Esophagus squamous epithelium (tissue), 5 donors: Measurements from ENCODE around the gene PMM1. TPM values are rescaled to one million over a fixed set of nuclear protein-coding genes. Genes with fewer than 3 reads are reported as not detected.
"Not testable (repeated sequence)": the region's sequence is repeated elsewhere in the genome, so short reads cannot be mapped to it uniquely, and the experiment has no call there.

Source experiments
- DNase-seq: peaks from one replicate; lab custom pipeline; 2025; lab: John Stamatoyannopoulos, UW
- H3K27ac ChIP-seq, 4 donors: fragments of 200-600 bp; sonication (generic); one replicate each; pipeline ENCODE4 v1.5.1; 2016 to 2019; ENCODE audit warnings: mild to moderate bottlenecking in 1 of 4
- H3K27me3 ChIP-seq, 4 donors: fragments of 200-600 bp; sonication (generic); 1 replicate in 3 of 4; 2 replicates in 1 of 4; pipeline versions ENCODE4 v1.5.1 to v1.6.0; 2017 to 2021; ENCODE audit warnings: antibody characterized with exemption in 1 of 4
- H3K36me3 ChIP-seq, 3 donors: fragments of 200-600 bp; sonication (generic); one replicate each; pipeline ENCODE4 v1.5.1; 2016 to 2019
- H3K4me1 ChIP-seq, 3 donors: fragments of 200-600 bp; sonication (generic); one replicate each; pipeline ENCODE4 v1.5.1; 2017 to 2019
- H3K4me3 ChIP-seq, 4 donors: fragments of 200-600 bp; sonication (generic); 1 replicate in 3 of 4; 2 replicates in 1 of 4; pipeline ENCODE4 v1.5.1; 2016 to 2019; ENCODE audit warnings: mild to moderate bottlenecking in 2 of 4, moderate library complexity in 1 of 4
- H3K9me3 ChIP-seq, 3 donors: fragments of 200-600 bp; sonication (generic); one replicate each; pipeline ENCODE4 v1.5.1; 2016 to 2019
- POLR2A ChIP-seq, 4 donors: fragments of 450-650 bp; IDR thresholded peaks; one replicate each; pipeline ENCODE4 v1.6.1; 2017; ENCODE audit warnings: antibody characterized with exemption in 4 of 4, mild to moderate bottlenecking in 4 of 4, moderate library complexity in 3 of 4
- WGBS, 2 donors: methylation state at CpG; one replicate each; pipeline ENCODE4 v1.1.5; 2018; 5-methylcytosine and 5-hydroxymethylcytosine counted together
- intact Hi-C: fragments of 100-400 bp; cut with DNase I; formaldehyde crosslinking; loops from one replicate; pipeline ENCODE4 v1.15.0; 2022
- total RNA-seq, 4 donors: library from RNA; depleted of rRNA; stranded (reverse); fragments of >200 nt; gene quantifications; one replicate each; pipeline ENCODE4 v1.1.0, GENCODE V29; 2016
- TF ChIP-seq, protein P1 (sequence below), 6 experiments: fragments of 450-650 bp in 4 of 6; fragments of 200-600 bp in 2 of 6; sonication (generic) in 2 of 6; IDR thresholded peaks; one replicate each; pipeline ENCODE4 v1.5.1; 2016 to 2019; ENCODE audit warnings: antibody characterized with exemption in 6 of 6, mild to moderate bottlenecking in 4 of 6, moderate library complexity in 4 of 6
- donor health status: DM: yes; HTN: yes; CAD: no.

The PMM1 gene
- total RNA-seq, 4 donors from 2014 or later: 17.9 to 65.2 (median 49.5) TPM

DNA sequence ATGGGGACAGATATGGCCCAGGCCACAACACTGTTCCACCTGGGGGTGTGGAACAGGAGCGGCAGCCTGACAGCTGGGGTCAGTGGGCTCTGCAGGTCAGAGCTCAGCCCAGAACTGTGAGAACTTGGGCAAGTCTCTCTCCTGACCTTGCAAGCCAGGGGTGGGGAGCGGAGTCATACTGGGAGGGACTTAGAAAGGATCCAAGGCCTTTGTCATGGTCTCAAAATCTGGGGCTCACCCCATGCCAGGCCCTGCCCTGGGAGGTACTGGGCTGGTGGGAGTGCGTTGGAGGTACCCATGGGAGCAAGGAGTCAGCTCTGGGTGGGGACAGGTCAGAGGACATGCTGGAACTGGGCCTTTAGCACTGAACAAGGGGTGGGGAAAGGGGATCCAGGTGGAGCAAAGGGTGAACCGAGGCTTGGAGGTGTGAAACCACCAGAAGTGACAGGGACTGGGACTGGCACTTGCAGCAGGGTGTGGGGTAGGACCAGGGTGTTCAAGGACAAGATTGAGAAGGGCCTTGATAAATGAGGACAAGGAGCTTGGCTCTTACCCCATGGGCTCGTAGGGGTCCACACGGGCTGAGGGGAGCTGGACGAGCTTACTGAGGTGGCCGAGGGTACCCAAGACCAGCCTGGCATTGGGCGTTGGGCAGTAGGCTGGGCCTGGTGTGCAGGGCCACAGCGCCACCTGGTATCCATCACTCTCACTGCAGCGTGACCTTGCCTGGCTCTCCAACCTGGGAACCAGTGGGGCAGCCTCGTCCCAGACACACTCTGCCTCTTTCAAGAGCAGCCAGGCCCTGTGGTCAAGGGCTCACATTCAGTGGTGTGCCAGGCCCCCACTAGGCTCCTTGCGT lies 7.4 kb upstream of the PMM1 start:
- Histone ChIP-seq H3K36me3 (peaks cover 4 to 25% (median 6%) of the 10 kb centered on the region in 3 donors), H3K9me3 (no peaks in the 10 kb centered on the region), H3K4me1 (peaks cover 6 to 61% (median 21%) of the 10 kb centered on the region in 3 donors), H3K4me3 (no peak overlapping the region), H3K27me3 (no peaks in the 10 kb centered on the region), H3K27ac (peak overlapping the region; percentile 71 to 86 (median 78))
- no peak for DNase-seq
- 32 to 33% methylated on average over 2 to 5 of the region's 13 CpGs for WGBS, 2 donors
- intact Hi-C loops: no loop called here
- TF ChIP-seq, protein P1, sequence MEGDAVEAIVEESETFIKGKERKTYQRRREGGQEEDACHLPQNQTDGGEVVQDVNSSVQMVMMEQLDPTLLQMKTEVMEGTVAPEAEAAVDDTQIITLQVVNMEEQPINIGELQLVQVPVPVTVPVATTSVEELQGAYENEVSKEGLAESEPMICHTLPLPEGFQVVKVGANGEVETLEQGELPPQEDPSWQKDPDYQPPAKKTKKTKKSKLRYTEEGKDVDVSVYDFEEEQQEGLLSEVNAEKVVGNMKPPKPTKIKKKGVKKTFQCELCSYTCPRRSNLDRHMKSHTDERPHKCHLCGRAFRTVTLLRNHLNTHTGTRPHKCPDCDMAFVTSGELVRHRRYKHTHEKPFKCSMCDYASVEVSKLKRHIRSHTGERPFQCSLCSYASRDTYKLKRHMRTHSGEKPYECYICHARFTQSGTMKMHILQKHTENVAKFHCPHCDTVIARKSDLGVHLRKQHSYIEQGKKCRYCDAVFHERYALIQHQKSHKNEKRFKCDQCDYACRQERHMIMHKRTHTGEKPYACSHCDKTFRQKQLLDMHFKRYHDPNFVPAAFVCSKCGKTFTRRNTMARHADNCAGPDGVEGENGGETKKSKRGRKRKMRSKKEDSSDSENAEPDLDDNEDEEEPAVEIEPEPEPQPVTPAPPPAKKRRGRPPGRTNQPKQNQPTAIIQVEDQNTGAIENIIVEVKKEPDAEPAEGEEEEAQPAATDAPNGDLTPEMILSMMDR (IDR thresholded peaks at IDR 0.05): peak; percentile 36 to 76 (median 72)
- peak in 1 of 4 donors; percentile 10 for TF ChIP-seq POLR2A (IDR thresholded peaks at IDR 0.05)

DNA sequence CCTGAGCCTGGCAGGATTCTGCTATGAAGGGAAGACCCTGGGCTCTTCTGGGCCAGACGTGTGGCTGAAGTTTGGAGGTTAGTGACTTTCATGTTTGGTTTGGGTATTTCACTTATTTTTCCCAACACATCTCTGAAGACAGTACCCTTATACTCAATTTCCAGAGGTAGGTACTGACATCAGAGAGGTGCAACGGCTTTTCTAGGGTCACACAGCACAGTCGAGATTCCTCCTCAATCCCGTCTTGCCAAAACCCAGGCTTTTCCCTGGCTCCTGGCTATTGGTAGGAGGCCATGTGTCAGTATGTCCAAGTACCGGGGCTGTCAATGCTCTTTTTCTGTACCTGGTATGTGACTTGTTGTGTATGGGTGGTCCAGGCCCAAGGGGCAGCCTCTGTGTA lies 6.1 kb upstream of the PMM1 start:
- no peaks in the 10 kb centered on the region for H3K9me3 ChIP-seq
- no peak for TF ChIP-seq POLR2A (IDR thresholded peaks at IDR 0.05)
- TF ChIP-seq, protein P1 (IDR thresholded peaks at IDR 0.05): no peak
- peaks cover 0 to 12% (median under 1%) of the 10 kb centered on the region in 3 donors for H3K36me3 ChIP-seq
- intact Hi-C loops: no loop called here
- peak overlapping the region in 2 of 4 donors; percentile 85 to 86 for H3K27ac ChIP-seq
- 82 to 89% methylated on average over 4 to 5 of the region's 5 CpGs for WGBS, 2 donors
- peaks cover 6 to 48% (median 21%) of the 10 kb centered on the region in 3 donors for H3K4me1 ChIP-seq
- H3K4me3 ChIP-seq: no peak overlapping the region
- no peak for DNase-seq
- no peaks in the 10 kb centered on the region for H3K27me3 ChIP-seq

DNA sequence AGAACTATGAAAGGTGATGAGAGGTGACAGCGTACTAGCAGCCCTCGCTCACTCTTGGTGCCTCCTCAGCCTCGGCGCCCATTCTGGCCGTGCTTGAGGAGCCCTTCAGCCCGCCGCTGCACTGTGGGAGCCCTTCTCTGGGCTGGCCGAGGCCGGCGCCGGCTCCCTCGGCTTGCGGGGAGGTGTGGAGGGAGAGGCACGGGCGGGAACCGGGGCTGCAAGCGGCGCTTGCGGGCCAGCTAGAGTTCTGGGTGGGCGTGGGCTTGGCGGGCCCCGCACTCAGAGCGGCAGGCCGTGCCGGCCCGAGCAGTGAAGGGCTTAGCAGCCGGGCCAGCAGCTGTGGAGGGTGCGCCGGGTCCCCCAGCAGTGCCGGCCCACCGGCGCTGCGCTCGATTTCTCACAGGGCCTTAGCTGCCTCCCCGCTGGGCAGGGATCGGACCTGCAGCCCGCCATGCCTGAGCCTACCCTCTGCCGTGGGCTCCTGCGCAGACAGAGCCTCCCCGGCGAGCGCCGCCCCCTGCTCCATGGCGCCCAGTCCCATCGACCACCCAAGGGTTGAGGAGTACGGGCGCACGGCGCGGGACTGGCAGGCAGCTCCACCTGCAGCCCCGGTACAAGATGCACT lies 3.8 kb upstream of the PMM1 start:
- DNase-seq, intact Hi-C loops, H3K27ac ChIP-seq, H3K27me3 ChIP-seq, H3K4me3 ChIP-seq, H3K9me3 ChIP-seq, H3K36me3 ChIP-seq: not testable (repeated sequence)
- H3K4me1 ChIP-seq: peaks cover 6 to 44% (median 24%) of the 10 kb centered on the region in 3 donors
- 91 to 100% methylated on average over 1 to 4 of the region's 51 CpGs for WGBS, 2 donors

DNA sequence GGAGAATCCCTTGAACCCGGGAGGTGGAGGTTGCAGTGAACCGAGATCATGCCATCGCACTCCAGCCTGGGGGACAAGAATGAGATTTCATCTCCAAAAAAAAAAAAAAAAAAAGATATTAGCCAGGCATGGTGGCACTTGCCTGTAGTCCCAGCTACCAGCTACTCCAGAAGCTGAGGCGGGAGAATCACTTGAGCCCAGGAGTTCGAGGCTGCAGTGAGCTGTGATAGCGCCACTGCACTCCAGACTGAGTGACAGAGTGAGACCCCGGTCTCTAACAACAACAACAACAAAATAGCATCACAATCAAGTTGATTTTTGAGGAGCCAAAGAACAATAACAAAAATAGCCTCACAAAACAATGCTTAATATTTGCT lies 2.3 kb downstream of the PMM1 start:
- Histone ChIP-seq H3K36me3 (peaks cover 0 to 41% (median 12%) of the 10 kb centered on the region in 3 donors), H3K27ac (peak overlapping the region in 1 of 4 donors; percentile 92), H3K9me3 (no peaks in the 10 kb centered on the region), H3K4me3 (peak overlapping the region in 1 of 4 donors; percentile 83), H3K4me1 (peaks cover 9 to 29% (median 16%) of the 10 kb centered on the region in 3 donors), H3K27me3 (no peaks in the 10 kb centered on the region)
- DNase-seq: no peak
- intact Hi-C loops: no loop called here
- WGBS, 2 donors: 91 to 95% methylated on average over 7 of the region's 7 CpGs
- TF ChIP-seq, protein P1 (IDR thresholded peaks at IDR 0.05): no peak
- no peak for TF ChIP-seq POLR2A (IDR thresholded peaks at IDR 0.05)

DNA sequence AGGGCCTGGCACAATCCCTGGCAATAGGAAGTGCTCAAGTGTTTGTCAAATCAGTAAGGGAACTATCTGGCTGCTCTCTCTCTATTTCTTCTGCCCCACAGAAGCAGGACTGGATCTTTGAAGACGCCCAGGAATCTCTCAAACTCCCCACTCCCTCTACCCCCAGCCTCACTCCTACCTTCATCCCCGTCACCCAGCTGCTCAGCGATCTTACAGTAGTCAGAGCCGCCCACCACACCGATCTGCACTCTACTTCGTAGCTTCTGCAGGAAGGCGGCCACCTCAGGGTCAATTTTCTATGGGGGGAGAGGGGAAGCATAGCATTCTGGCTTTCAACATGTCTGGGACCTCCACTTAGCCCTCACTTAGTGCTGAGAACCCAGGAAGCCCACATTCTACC lies 3.7 kb downstream of the PMM1 start:
- H3K4me3 ChIP-seq: no peak overlapping the region
- H3K27me3 ChIP-seq: no peaks in the 10 kb centered on the region
- no peaks in the 10 kb centered on the region for H3K9me3 ChIP-seq
- intact Hi-C loops: no loop called here
- H3K4me1 ChIP-seq: peaks cover 9 to 29% (median 16%) of the 10 kb centered on the region in 3 donors
- H3K27ac ChIP-seq: no peak overlapping the region
- no peak for DNase-seq
- peaks cover 0 to 56% (median 12%) of the 10 kb centered on the region in 3 donors for H3K36me3 ChIP-seq
- WGBS, 2 donors: 92 to 99% methylated on average over 7 of the region's 7 CpGs
- TF ChIP-seq, protein P1 (IDR thresholded peaks at IDR 0.05): no peak
- no peak for TF ChIP-seq POLR2A (IDR thresholded peaks at IDR 0.05)
